Hematopoietic multipotent progenitor cell treated with erythropoietin and hydrocortisone succinate and interleukin-3 and kit ligand, for 8 days (in vitro differentiated cells): Measurements from ENCODE around the gene SLAMF8.

Experiments used
- DNase-seq: peaks from one replicate; pipeline ENCODE4 v3.0.0-alpha.2; 2015

SLAMF8 gene

GRCh38 chr1:159826441-159827101 is at the start of gene SLAMF8:
TSS of gene SLAMF8 (plus strand) at chr1:159826873. CDS start at chr1:159826899, 26 bp downstream.
- no peak for DNase-seq

GRCh38 chr1:159778266-159778665 is 48.4 kb upstream of the SLAMF8 start:
- DNase-seq: no peak

DNA sequence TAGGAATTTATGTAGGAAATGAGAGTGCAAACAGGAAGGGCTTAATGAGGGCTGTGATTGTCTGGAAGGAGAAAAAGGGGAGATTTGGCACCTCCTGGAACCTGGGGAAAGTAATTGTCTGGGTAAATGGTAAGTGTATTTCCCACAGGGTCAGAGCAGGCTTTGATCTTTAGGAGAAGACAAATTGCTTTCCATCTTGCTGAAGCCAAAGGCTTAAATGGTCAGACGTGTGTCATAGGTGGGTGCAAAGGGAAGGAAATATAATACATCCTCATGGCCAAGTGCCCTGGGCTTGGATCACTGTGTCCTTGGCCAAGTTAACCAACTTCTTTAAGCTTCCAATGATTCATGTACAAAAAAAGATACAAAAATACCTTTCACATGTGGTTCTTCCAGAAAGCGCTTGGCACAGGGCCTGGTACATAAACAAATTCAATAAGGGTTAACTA is 47.2 kb upstream of the SLAMF8 start:
- DNase-seq: no peak

GRCh38 chr1:159780583-159781582 is 45.8 kb upstream of the SLAMF8 start, which contains the start of gene DUSP23:
TSS of gene DUSP23 (plus strand) at chr1:159780962. CDS start at chr1:159781101, 139 bp downstream.
- DNase-seq: peak; percentile 95

GRCh38 chr1:159781992-159782391 is 44.7 kb upstream of the SLAMF8 start:
- no peak for DNase-seq

DNA sequence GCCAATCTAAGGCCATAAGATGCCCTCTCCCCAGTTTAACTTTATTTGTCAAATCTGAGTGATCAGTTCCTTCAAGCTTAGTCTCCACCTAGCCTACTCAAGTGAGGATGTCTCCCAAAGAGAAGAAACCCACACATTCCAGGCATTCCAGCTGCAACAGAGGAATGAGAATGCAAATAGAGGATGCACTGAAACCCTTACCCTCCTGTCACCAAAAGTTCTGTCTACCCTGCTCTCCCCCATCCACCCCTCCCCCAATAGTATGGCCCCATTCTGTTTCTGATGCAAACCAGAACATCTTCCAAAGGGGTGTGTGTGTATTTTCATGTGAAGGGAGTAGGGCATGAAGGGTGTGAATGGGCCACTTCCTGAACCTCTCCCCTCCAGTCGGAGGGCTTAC is 42.9 kb upstream of the SLAMF8 start:
- DNase-seq: no peak

DNA sequence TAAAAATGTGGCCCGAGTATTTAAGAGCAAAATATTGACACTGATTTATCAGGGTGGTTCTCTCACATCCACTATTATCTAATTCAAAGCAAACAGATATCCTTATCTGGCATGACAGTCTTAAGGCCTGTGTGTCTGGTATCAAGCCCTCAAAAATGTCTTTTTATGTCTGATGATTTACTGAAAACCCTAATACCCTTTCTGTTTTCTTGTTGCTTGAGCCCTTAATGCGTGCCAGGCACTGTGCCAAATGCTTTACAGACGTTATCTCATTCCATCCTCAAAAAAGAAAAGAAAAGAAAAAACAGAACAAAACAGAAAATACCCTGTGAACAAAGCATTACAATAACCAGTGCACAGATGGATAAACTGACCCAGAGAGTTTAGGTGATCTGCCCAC is 40.2 kb upstream of the SLAMF8 start:
- DNase-seq: peak; percentile 19

- DNase-seq: no peak
Observed at GRCh38 chr1:159786966-159787365, 39.7 kb upstream of the SLAMF8 start.

DNA sequence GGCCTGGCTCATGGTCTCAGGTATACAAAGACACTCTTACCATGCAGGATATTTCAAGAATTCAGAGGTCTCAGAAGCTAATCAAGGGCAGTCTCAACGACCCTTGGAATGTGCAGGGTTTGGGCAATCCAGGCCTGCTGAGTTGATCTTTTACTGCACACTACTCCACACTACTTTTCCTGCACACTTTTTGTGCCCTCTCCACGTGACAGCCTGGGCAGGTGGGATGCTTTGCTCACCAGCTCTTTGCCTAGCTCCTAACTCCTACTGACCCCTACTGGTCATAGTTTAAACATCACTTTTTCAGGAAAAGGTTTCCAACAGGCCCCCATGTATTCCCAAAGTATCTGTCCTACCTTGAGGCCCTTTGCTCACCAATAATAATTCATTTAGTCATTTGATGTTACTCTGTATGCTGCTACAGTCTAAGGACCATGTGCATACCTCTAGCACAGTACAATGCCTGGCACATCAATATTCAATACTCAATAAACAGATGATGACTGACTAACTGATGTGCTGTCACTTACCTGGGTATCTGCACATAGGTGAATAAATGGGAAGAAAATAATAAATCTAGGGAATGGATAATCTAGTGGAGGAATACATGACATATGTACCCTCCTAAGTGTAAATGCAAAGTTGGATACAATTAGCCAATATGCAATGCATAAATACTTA is 36.3 kb upstream of the SLAMF8 start:
- DNase-seq: peak; percentile 41

DNA sequence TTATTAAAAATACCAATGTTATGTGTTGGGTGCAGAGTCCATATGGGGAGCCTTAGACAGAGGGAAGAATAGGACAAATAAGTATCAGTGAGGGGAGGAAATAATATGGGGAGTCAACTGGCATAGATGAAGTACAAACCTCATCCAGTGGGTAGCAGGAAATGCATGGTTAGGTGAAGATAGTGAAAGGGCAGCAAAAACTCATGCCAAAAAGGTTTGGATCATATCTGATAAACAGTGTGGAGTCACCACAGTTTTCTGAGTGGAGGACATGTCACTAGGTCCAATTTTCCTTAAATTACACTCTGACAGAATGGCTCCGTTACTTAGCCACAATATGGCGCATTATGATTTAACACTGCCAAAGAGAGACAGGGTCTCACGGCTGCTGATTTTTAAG is 35.6 kb upstream of the SLAMF8 start:
- DNase-seq: peak; percentile 52

GRCh38 chr1:159791461-159791860 is 35.2 kb upstream of the SLAMF8 start:
- no peak for DNase-seq

GRCh38 chr1:159795534-159795933 is 31.1 kb upstream of the SLAMF8 start:
- DNase-seq: no peak

DNA sequence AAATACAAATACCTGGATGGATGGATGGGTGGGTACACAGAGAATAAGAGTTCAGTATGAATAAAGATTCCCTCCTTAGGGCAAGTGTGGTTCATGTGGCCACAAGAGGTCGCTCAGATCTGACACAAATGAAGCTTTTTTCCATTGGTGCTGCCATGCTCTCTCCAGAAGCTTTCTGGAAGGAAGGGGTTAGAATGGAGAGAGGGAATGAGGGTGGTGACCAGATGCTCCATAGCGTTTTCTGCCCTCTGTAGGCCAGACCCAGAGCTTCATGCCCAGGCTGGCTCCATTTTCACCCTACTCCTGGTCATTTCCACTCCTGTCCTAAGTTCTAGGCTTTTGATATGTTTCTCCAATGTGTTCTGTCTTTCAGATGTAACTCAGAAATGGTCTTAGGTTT is 27.8 kb upstream of the SLAMF8 start:
- peak; percentile 78 for DNase-seq

DNA sequence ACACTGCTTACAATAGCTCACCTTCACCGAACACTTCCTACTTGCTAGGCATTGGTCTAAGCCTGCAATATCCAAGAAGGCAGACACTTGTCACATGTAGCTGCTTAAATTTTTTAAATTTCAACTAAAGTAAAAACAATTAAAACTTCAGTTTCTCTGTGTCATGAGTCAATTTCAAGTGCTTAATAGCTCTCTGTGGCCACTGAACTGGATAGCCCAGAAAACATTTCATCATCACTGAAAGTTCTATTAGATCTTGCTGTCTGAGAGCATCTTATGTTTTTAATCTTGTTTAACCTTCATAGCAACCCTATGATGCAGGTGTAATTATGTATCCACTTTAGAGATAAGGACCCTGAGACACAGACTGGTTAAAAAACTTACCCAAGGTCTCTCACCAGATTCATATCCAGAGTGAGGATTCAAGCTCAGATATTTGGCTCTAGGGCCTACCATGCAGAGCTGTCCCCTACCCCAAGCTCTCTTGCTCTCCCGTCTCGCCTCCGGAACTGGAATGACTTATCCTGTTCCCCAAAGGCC is 27.2 kb upstream of the SLAMF8 start:
- DNase-seq: no peak

- no peak for DNase-seq
Observed at GRCh38 chr1:159800177-159800930, 26.3 kb upstream of the SLAMF8 start.

DNA sequence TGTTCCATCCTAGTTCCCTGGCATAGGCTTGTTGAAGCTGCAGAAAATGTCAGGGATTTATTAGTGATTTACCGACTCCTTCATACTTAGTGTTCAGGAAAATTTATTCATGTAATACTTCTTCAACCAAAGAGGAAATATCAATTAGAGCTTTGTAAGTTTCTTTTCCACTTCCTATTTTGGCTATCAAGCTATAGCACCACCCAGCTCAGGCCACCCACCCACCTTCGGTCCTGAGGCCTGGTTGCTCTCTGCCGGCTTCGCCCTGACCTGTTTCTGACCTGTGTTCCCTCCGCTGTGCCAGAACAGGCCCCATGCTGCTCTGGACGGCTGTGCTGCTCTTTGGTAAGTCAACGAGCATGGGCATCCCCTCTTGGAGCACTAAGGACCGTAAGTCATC is 24.6 kb upstream of the SLAMF8 start, which contains the start of gene FCRL6:
Gene FCRL6, plus strand, starts transcription at position 250 of the 400 bp plus-strand sequence. Its CDS starts 65 bp downstream, at position 315.
- no peak for DNase-seq

GRCh38 chr1:159803956-159804689 is 22.6 kb upstream of the SLAMF8 start:
- DNase-seq: no peak

- DNase-seq: no peak
Observed at GRCh38 chr1:159804924-159805323, 21.7 kb upstream of the SLAMF8 start.

GRCh38 chr1:159815926-159816325 is 10.7 kb upstream of the SLAMF8 start:
- no peak for DNase-seq

DNA sequence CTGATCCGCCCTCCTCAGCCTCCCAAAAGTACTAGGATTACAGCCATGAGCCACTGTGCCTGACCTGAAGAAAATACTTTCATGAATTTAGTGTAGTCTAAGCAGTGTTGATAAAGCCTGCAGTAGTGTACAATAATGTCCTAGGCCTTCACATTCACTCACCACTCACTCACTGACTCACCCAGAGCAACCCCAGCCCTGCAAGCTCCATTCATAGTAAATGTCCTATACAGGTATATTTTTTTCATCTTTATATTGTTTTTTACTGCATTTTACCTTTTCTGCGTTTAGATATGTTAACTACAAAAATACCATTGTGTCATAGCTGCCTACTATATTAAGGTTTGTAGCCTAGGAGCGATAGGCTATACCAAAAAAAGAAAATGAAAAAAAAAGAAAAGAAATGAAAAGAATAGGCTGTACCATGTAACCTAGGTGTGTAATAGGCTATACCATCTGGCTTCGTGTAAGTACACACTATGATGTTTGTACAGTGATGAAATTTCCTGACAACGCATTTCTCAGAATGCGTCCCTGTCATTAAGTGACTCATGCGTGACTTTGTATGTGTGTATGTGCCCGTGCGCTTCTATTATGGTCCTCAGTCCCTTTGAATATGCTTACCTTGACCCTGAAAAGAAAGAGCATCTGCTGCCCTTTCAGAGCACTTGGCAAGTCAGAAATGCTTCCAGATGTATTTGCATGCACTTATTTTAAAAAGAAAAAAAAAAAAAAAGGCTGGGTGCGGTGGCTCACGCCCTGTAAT is 9.2 kb upstream of the SLAMF8 start:
- no peak for DNase-seq
